Activated naive CD4-positive, alpha-beta T cell treated with anti-CD3 and anti-CD28 coated beads, Interleukin-2, amount 10 ng/mL, durations not matched to agents 7 days and 5 days (primary cell): ENCODE data around the gene SCLY.
A peak's percentile ranks its signal among the peaks of the same experiment; 100 is the strongest.

Experiments
- CTCF ChIA-PET: fragments of 350-600 bp; sonication (Branson Sonifier 250); formaldehyde crosslinking; loops from one replicate; lab custom pipeline; 2021; ENCODE audit warnings: antibody characterized with exemption; lab: Charles Lee
- DNase-seq: peaks from one replicate; pipeline ENCODE4 v3.0.0-alpha.2; 2020
- H3K27ac Mint-ChIP-seq: one replicate; pipeline ENCODE4 v1.8.0; 2021; ENCODE audit warnings: mild to moderate bottlenecking, moderate library complexity, mixed read lengths
- H3K27me3 Mint-ChIP-seq: one replicate; pipeline ENCODE4 v1.8.0; 2021; ENCODE audit warnings: mild to moderate bottlenecking, mixed read lengths
- H3K36me3 Mint-ChIP-seq: one replicate; pipeline ENCODE4 v1.8.0; 2021; ENCODE audit warnings: mixed read lengths
- H3K4me1 Mint-ChIP-seq: one replicate; pipeline ENCODE4 v1.8.0; 2021; ENCODE audit warnings: mixed read lengths
- H3K4me3 Mint-ChIP-seq: one replicate; pipeline ENCODE4 v1.8.0; 2021; ENCODE audit warnings: mild to moderate bottlenecking, moderate library complexity, mixed read lengths
- H3K9me3 Mint-ChIP-seq: one replicate; pipeline ENCODE4 v1.8.0; 2021; ENCODE audit warnings: mixed read lengths

SCLY gene

GRCh38 chr2:238122287-238123217, 61.8 kb downstream of the SCLY start:
- DNase-seq = no peak
- Mint-ChIP-seq H3K4me3 (no peak overlapping the region), H3K4me1 (no peaks in the 10 kb centered on the region), H3K27ac (no peak overlapping the region), H3K27me3 (peaks cover 27% of the 10 kb centered on the region), H3K9me3 (no peaks in the 10 kb centered on the region), H3K36me3 (no peaks in the 10 kb centered on the region)
- CTCF ChIA-PET = no interaction called here

DNA sequence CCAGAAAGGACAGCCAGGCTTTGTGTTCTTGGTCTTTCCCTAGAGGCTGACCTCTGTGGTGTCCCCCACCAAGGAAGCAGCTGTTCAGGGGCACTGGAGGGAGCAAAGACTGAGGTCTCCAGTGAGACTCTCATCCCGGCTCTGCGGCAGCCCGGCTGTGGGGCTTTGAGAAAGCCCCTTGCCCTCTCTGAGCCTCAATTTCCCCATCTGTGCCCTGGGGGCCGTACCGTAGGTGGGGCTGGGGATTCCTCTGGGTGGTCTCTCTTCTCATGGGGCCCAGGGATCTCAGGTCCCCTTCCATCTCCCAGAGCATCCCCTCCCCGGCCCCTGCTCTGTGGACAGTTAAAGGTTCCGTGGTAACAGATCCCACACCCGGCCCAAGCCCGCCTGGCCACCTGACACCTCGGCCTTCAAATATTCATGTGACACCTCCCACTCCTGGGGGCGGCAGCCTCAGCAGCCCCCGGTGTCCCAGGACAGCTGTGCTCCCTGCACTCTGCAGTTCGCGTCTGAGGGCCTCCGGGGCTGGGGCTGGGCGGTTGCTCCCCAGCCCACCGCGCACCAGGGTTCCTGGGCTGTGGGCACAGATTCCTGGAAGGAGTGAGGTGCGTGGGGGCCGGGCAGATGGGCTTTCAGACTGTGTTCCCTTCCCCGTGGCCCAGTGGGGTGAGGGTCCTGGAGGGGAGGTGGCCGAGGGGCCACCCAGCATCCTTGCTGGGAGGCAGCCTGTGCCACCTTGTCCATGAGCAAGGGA, 62.6 kb downstream of the SCLY start:
- no peak overlapping the region for H3K4me3 Mint-ChIP-seq
- CTCF ChIA-PET = no interaction called here
- H3K9me3 Mint-ChIP-seq = no peaks in the 10 kb centered on the region
- no peaks in the 10 kb centered on the region for H3K4me1 Mint-ChIP-seq
- no peak overlapping the region for H3K27ac Mint-ChIP-seq
- H3K27me3 Mint-ChIP-seq = peaks cover 19% of the 10 kb centered on the region
- DNase-seq = no peak
- no peaks in the 10 kb centered on the region for H3K36me3 Mint-ChIP-seq

- no peaks in the 10 kb centered on the region for H3K9me3 Mint-ChIP-seq
- no peak for DNase-seq
- peaks cover 13% of the 10 kb centered on the region for H3K27me3 Mint-ChIP-seq
- CTCF ChIA-PET = no interaction called here
- H3K27ac Mint-ChIP-seq = no peak overlapping the region
- H3K36me3 Mint-ChIP-seq = no peaks in the 10 kb centered on the region
- no peaks in the 10 kb centered on the region for H3K4me1 Mint-ChIP-seq
- no peak overlapping the region for H3K4me3 Mint-ChIP-seq
These were observed 63.2 kb downstream of the SCLY start for GRCh38 chr2:238123991-238124470.

DNA sequence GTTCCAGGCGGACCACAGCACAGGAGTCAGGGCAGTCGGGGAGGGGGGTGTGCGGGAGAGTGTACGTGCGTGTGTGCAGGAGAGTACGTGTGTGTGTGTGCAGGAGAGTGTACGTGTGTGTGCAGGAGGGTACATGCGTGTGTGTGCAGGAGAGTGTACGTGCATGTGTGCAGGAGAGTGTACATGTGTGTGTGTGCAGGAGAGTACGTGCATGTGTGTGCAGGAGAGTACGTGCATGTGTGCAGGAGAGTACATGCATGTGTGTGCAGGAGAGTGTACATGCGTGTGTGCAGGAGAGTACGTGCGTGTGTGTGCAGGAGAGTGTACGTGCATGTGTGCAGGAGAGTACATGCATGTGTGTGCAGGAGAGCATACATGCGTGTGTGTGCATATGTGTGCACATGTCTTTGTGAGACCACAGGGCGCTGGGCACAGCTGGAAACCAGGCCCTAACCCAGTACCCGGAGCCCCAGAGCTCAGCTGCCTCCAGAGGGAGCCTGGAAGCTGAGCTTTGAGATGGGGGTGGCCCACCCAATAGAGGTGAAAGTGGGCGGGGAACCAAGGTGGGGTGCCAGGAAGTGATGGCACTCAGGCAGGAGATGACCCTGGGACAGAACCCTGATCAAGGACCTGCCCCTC, 63.8 kb downstream of the SCLY start:
- Mint-ChIP-seq H3K4me1 (no peaks in the 10 kb centered on the region), H3K36me3 (no peaks in the 10 kb centered on the region), H3K27ac (no peak overlapping the region), H3K4me3 (no peak overlapping the region), H3K27me3 (peaks cover 7% of the 10 kb centered on the region), H3K9me3 (no peaks in the 10 kb centered on the region)
- CTCF ChIA-PET = no interaction called here
- DNase-seq = no peak

GRCh38 chr2:238125127-238125885, 64.5 kb downstream of the SCLY start:
- no peaks in the 10 kb centered on the region for H3K4me1 Mint-ChIP-seq
- no peak overlapping the region for H3K4me3 Mint-ChIP-seq
- no peaks in the 10 kb centered on the region for H3K9me3 Mint-ChIP-seq
- CTCF ChIA-PET = no interaction called here
- H3K27me3 Mint-ChIP-seq = no peaks in the 10 kb centered on the region
- no peak for DNase-seq
- no peak overlapping the region for H3K27ac Mint-ChIP-seq
- H3K36me3 Mint-ChIP-seq = no peaks in the 10 kb centered on the region

GRCh38 chr2:238126338-238126737, 65.5 kb downstream of the SCLY start:
- DNase-seq = no peak
- Mint-ChIP-seq H3K27ac (no peak overlapping the region), H3K4me1 (no peaks in the 10 kb centered on the region), H3K27me3 (no peaks in the 10 kb centered on the region), H3K36me3 (no peaks in the 10 kb centered on the region), H3K9me3 (no peaks in the 10 kb centered on the region), H3K4me3 (no peak overlapping the region)
- CTCF ChIA-PET = no interaction called here

DNA sequence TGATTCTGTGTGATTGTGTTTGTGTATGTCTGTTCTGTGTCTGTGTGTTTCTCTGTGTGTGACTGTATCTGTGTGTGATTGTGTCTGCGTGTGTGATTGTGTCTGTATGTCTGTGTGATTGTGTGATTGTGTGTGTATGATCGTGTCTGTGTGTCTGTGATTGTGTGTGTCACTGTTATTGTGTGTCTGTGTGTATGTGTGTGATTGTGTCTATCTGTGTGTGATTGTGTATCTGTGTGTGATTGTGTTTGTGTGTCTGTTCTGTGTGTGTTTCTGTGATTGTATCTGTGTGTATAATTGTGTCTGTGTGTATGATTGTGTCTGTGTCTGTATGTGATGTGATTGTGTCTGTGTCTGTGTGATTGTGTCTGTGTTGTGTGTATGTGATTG, 66.0 kb downstream of the SCLY start:
- Mint-ChIP-seq H3K4me1 (no peaks in the 10 kb centered on the region), H3K27me3 (no peaks in the 10 kb centered on the region), H3K4me3 (no peak overlapping the region), H3K9me3 (no peaks in the 10 kb centered on the region), H3K27ac (no peak overlapping the region), H3K36me3 (no peaks in the 10 kb centered on the region)
- CTCF ChIA-PET = interaction anchor here (1.0 kb wide), 2 partner anchors 11 to 37 kb away, joined by 3 to 4 read pairs; partner anchors contain the start of gene KLHL30
- DNase-seq = no peak

GRCh38 chr2:238127165-238128060, 66.6 kb downstream of the SCLY start:
- Mint-ChIP-seq H3K4me1 (no peaks in the 10 kb centered on the region), H3K36me3 (no peaks in the 10 kb centered on the region), H3K4me3 (no peak overlapping the region), H3K27ac (no peak overlapping the region), H3K9me3 (no peaks in the 10 kb centered on the region), H3K27me3 (no peaks in the 10 kb centered on the region)
- peak; percentile 37 for DNase-seq
- CTCF ChIA-PET = interaction anchor here (1.0 kb wide), 2 partner anchors 11 to 36 kb away, joined by 3 to 4 read pairs; partner anchors contain the start of gene KLHL30

- H3K27me3 Mint-ChIP-seq = no peaks in the 10 kb centered on the region
- H3K4me1 Mint-ChIP-seq = no peaks in the 10 kb centered on the region
These were observed 67.2 kb downstream of the SCLY start for GRCh38 chr2:238128061-238128440.

DNA sequence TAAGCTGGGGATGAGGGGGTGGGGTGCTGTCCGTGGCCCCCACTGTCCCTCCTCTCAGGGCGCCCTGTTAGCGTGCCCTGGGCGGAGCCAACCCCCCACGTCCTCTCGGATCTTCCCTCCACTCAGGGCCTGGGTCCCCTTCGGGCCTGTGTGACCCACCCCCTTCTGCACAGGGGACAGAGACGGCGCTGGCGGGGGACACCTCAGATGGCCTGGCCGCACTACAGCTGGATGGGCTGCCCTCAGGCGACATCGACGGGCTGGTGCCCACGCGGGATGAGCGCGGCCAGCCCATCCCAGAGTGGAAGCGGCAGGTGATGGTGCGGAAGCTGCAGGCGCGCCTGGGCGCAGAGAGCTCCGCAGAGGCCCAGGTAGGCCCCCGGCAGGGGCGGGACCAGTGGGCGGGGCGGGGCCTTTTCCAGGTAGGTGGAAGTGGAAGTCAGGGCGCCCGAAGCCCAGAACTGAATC, 67.8 kb downstream of the SCLY start:
- no peaks in the 10 kb centered on the region for H3K27me3 Mint-ChIP-seq
- DNase-seq = no peak
- H3K27ac Mint-ChIP-seq = no peak overlapping the region

More at GRCh38 chr2:238128061-238128440, 67.2 kb downstream of the SCLY start:
- Mint-ChIP-seq H3K27ac (no peak overlapping the region), H3K9me3 (no peaks in the 10 kb centered on the region), H3K4me3 (no peak overlapping the region), H3K36me3 (no peaks in the 10 kb centered on the region)
- CTCF ChIA-PET = no interaction called here
- no peak for DNase-seq

GRCh38 chr2:238129166-238130010, 68.6 kb downstream of the SCLY start:
- H3K36me3 Mint-ChIP-seq = no peaks in the 10 kb centered on the region
- H3K4me1 Mint-ChIP-seq = no peaks in the 10 kb centered on the region
- H3K4me3 Mint-ChIP-seq = no peak overlapping the region
- no peak overlapping the region for H3K27ac Mint-ChIP-seq
- CTCF ChIA-PET = interaction anchor here (1.1 kb wide), 1 partner anchor 20 kb away, joined by 3 read pairs; no protein-coding TSS in a partner anchor
- no peaks in the 10 kb centered on the region for H3K27me3 Mint-ChIP-seq
- DNase-seq = no peak
- H3K9me3 Mint-ChIP-seq = no peaks in the 10 kb centered on the region

More for the DNA sequence above, 67.8 kb downstream of the SCLY start:
- Mint-ChIP-seq H3K36me3 (no peaks in the 10 kb centered on the region), H3K9me3 (no peaks in the 10 kb centered on the region), H3K4me1 (no peaks in the 10 kb centered on the region), H3K4me3 (no peak overlapping the region)
- CTCF ChIA-PET = no interaction called here

- Mint-ChIP-seq H3K4me1 (no peaks in the 10 kb centered on the region), H3K36me3 (no peaks in the 10 kb centered on the region), H3K27me3 (no peaks in the 10 kb centered on the region), H3K9me3 (no peaks in the 10 kb centered on the region), H3K27ac (no peak overlapping the region), H3K4me3 (no peak overlapping the region)
- CTCF ChIA-PET = interaction anchor here (1.1 kb wide), 1 partner anchor 21 kb away, joined by 3 read pairs; no protein-coding TSS in a partner anchor
- DNase-seq = no peak
These were observed 69.4 kb downstream of the SCLY start for GRCh38 chr2:238130111-238130695.
